Measurements from ENCODE around the gene MGAT5.

Gene MGAT5

DNA sequence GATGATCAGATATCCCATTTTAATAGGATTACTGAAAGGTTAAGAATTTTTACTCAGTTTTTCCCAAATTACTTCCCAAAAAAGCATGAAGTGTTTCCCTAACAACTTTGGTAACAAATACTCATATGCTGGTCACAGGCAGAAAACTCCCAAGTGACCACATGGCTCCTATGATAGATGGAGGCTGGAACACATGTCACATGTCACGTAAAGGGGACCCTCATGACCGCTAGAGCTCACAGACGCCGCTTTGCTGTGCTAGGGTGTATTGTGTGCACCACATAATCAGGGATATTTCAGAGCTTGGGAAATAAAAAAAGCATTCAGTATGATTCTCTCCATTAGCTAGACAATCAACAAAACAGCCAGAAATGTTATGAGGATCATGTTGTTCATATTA lies 236.7 kb downstream of the MGAT5 start:
- DNase-seq, result no peak

DNA sequence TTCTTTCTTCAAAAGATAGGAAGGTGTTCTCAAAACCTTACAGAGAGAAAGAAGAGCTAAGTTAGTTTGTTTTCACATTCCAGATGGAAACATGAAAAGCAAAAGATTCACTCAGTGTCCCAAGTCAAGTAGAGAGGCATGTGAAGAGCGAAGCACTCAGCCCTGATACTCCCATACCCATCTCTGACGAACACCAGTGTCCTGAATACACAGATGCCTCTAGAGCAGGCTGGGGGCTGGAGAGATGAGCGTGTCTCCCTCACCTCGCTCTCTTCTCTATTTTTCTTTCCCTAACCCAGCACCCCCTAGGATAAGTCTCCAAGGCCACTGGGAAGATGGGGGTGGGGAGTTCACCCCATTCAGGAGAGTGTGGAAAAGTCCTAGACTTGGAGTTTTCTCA lies 237.2 kb downstream of the MGAT5 start:
- DNase-seq, result no peak

DNA sequence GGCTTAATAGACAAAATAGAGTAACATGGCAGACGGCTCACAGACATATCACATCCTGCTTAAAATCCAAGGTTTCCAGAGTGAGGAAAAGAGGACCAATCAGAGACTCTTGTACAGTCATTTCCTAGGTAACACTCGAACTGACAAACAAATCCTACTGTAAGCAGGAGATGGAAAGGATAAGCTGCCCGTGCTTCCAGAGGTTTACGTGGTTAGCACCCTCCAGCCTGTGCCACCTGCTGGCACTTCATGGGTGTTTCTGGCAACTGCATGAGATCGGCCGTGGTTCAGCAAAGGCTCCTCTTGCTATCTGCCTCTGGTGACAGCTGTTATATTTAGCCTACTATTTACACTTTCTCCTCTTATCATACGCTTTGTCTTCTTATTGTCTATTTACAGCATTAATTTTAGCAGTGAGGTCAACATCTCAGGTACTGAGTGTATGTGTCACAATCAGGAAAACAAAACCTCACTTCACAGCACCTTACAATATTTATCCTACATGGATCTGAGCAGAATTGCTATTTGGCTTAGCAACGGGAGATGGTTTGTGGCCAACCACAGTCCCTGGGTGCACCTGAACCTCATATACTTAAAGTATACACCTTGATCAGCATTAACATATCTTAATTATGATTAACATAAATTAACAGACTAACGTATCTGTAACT lies 238.0 kb downstream of the MGAT5 start:
- no peak for DNase-seq

DNA sequence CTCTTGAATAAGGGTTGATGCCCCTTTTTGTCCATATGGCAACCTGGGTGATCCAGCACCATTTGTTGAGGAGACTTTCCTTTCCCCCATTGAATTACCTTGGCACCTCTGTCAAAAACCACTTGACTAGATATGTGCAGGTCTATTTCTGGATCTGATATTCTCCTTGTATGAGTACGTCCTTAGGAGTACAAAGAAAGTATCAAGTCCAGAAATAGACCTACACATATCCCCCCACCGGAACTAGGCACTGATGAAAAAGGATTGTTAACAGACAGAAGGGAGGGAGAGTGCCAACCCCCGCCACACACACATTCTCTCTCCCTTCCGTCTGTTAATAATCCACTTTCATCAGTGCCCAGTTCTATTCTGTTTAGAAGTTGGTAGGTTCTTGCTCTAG lies 239.9 kb downstream of the MGAT5 start:
- no peak for DNase-seq

DNA sequence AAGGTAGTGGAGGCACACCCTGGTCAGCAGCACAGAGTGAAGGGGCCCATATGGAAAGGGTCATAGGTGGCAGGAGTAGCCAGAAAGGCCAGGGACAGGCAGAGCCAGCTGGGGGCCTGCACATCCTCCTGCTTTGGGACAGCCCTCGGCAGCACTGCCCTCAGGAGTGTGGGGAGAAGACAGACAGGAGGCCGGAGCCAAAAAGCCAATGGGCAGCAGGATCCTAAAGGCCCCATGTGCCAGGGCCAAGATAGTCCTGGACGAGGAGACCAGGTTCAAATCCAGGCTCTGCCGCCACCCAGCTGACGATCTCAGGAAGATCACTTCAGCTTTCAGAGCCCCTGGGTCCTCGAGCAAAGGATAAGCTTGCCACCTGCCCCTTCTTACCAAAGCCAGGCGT lies 244.8 kb downstream of the MGAT5 start:
- no peak for DNase-seq

DNA sequence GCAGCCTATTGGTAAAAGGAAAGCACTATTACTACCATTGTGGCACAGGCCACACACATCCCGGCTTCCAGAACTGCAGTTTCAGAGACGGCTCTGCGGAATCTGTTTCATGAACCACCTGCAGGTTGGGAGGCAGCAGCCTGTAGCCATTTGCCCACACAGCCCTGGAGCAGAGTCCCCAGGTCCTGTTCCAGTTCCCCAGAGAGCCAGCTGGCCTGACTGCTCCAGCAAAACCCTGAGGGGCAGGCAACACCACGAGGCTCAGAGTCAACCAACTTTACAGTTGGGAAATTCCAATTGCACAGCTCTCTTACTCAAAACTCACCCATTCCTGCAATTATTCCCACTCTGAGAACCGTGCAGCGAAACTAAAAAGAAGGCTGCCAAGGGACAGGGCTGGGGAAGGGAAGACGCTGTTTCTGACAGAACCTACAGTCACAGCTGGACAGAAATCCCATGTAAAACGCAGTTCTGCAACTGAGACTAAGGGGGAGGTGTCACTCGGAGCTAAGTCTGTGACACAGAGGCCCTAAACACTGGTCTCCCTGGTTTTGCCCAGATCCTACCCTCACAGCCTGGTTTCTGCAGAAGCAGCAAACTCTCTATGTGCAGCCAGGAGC lies 245.5 kb downstream of the MGAT5 start:
- no peak for DNase-seq

DNA sequence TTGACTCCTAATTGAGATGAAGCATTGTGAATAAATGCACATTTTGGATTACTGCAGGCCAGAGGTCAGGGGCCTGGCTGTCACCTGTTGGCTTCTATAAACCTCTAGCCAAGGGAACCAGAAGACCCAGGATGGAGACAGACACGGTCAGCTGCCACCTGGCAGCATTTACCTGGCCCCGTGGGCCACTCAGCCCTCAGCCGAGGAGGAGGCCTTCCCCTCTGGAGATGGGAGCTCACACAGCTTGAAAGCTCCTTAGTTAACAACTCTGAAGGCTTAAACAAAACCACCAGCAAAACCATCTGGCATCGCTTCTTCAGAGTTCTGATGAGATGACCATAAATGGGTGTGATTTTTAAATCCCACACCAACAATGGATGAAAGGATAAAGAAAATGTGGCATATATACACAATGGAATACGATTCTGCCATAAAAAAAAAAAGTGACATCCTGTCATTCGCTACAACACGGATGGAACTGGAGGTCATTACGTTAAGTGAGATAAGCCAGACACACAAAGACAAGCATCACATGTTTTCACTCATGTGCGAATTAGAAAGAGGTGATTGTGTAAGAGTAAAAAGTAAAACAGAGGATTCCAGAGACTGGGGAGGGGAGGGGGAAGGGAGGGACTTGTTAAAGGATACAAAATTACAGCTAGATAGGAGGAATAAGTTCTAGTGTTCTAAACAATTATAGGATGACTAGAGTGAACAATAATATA lies 246.5 kb downstream of the MGAT5 start:
- no peak for DNase-seq

DNA sequence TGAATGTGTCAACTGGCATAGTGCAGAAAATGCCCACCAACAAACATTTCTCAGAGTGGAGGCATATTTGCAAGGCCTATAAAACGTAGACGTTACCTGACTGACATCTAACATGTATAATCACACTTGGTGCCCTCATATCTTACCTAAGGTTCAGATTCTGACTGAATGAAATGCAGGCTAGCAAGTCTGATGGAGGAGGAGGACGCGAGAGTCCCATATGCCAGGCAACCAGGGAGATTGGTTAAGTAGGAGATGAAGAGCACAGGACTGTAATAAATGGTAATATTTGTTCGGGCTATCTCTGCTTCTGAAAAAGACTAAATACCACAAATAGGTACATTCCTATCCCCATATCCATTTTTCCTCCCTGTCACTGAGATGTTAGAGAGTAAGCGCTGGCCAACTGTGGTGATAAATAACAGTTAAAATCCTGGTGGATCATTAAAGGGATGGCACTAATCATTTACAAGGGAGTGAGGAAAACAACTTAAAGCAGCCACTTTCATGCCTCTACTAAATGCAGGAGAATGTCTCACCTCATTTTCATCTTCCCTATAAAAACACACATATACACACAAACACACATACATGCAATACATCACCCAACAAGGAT lies 247.7 kb downstream of the MGAT5 start:
- no peak for DNase-seq

DNA sequence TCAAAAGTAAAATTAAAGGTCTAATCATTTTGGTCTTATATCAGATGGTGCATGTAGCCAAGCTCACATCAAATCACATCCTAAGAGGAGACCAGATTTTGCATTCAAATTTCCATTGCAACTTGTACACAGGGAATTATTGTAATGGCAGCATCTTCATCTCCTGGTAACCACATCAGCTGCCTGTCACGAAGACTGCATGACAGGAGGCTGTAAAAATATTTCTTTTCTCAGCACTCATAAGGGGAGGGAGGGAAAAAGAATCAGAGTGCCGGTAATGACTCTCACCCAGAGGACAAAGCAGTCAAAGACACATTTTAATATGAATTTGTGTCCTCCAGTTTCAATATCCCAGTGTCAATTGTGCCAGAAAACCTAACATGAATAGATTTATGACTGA lies 248.2 kb downstream of the MGAT5 start:
- DNase-seq, result no peak
